HG03064 (cell line): ENCODE measurements around the gene RNU1-2.
"Not testable (repeated sequence)": the region's sequence is repeated elsewhere in the genome, so short reads cannot be mapped to it uniquely, and the experiment has no call there.

Source experiments
- ATAC-seq: cut with Tn5 transposase; IDR thresholded peaks from one replicate; pipeline ENCODE4 v1.9.1; 2021; ENCODE audit warnings: low read depth; ENCODE audit not compliant: unreplicated experiment

Gene RNU1-2

GRCh38 chr1:16895598-16896315 is at the start of gene RNU1-2:
RNU1-2 (plus strand) TSS chr1:16895980.
- ATAC-seq: peak; percentile 93

GRCh38 chr1:16856201-16856600 is 39.6 kb upstream of the RNU1-2 start:
- not testable (repeated sequence) for ATAC-seq

- not testable (repeated sequence) for ATAC-seq
Measured at GRCh38 chr1:16859167-16860041, 36.4 kb upstream of the RNU1-2 start.

- not testable (repeated sequence) for ATAC-seq
Measured at GRCh38 chr1:16860048-16860447, 35.7 kb upstream of the RNU1-2 start.

- ATAC-seq: not testable (repeated sequence)
Measured at GRCh38 chr1:16861832-16862245, 33.9 kb upstream of the RNU1-2 start.

GRCh38 chr1:16862415-16862814 is 33.4 kb upstream of the RNU1-2 start:
- ATAC-seq: not testable (repeated sequence)

- ATAC-seq: not testable (repeated sequence)
Measured at GRCh38 chr1:16863024-16863423, 32.8 kb upstream of the RNU1-2 start.

- not testable (repeated sequence) for ATAC-seq
Measured at GRCh38 chr1:16866926-16867707, 28.7 kb upstream of the RNU1-2 start.

GRCh38 chr1:16868787-16869186 is 27.0 kb upstream of the RNU1-2 start:
- not testable (repeated sequence) for ATAC-seq

- ATAC-seq: not testable (repeated sequence)
Measured at GRCh38 chr1:16869996-16870395, 25.8 kb upstream of the RNU1-2 start.

- not testable (repeated sequence) for ATAC-seq
Measured at GRCh38 chr1:16871171-16871570, 24.6 kb upstream of the RNU1-2 start.

GRCh38 chr1:16872152-16873075 is 23.4 kb upstream of the RNU1-2 start:
- ATAC-seq: not testable (repeated sequence)

GRCh38 chr1:16873076-16873879 is 22.5 kb upstream of the RNU1-2 start:
- not testable (repeated sequence) for ATAC-seq

GRCh38 chr1:16874968-16875765 is 20.6 kb upstream of the RNU1-2 start:
- not testable (repeated sequence) for ATAC-seq

- not testable (repeated sequence) for ATAC-seq
Measured at GRCh38 chr1:16881742-16882141, 14.0 kb upstream of the RNU1-2 start.

GRCh38 chr1:16882986-16883385 is 12.8 kb upstream of the RNU1-2 start:
- ATAC-seq: no peak

GRCh38 chr1:16884487-16884886 is 11.3 kb upstream of the RNU1-2 start:
- ATAC-seq: not testable (repeated sequence)
